ENCODE measurements around the gene GUCY2D.

- no peak for TF ChIP-seq CTCF (IDR thresholded peaks at IDR 0.05; ENCODE audit: insufficient read depth, low read length)
- no peak for TF ChIP-seq REST (IDR thresholded peaks at IDR 0.05; ENCODE audit: insufficient replicate concordance, low read depth)
- TF ChIP-seq GABPA (IDR thresholded peaks at IDR 0.05; ENCODE audit: low read depth): no peak
- no peak for TF ChIP-seq SPI1 (IDR thresholded peaks at IDR 0.05; ENCODE audit: borderline replicate concordance, low read depth)
- TF ChIP-seq POLR2AphosphoS5 (IDR thresholded peaks at IDR 0.05; ENCODE audit: low read depth): no peak
Measured at GRCh38 chr17:8006836-8007680, 4.6 kb downstream of the GUCY2D start.
